Mesenteric fat pad (tissue), 1 donor: ENCODE data around the gene SRGAP1. TPM values are rescaled to one million over a fixed set of nuclear protein-coding genes. Genes with fewer than 3 reads are reported as not detected.
"Not testable (repeated sequence)": the region's sequence is repeated elsewhere in the genome, so short reads cannot be mapped to it uniquely, and the experiment has no call there.

Experiments used
- DNase-seq: peaks from one replicate; pipeline ENCODE4 v3.0.0-alpha.2; 2020; ENCODE audit warnings: low spot score
- total RNA-seq: library from RNA; stranded (reverse); fragmentation: NEBNext Ultra II Directional; extraction: Animal tissue kit (Norgen Biotek cat#: 25700); gene quantifications from one replicate; pipeline ENCODE4 v1.2.1, GENCODE V29; 2021
- donor health status: DM: yes; HTN: yes; CAD: no.

SRGAP1 gene
- total RNA-seq, 1 donor from 2014 or later: 20.5 TPM

- no peak for DNase-seq
Observed at GRCh38 chr12:64109706-64110105, 265.2 kb downstream of the SRGAP1 start.

- no peak for DNase-seq
Observed at GRCh38 chr12:64110864-64111263, 266.4 kb downstream of the SRGAP1 start.

GRCh38 chr12:64116969-64117368 lies 272.5 kb downstream of the SRGAP1 start:
- DNase-seq: no peak

- DNase-seq: no peak
Observed at GRCh38 chr12:64120568-64120967, 276.1 kb downstream of the SRGAP1 start.

- not testable (repeated sequence) for DNase-seq
Observed at GRCh38 chr12:64121086-64121485, 276.6 kb downstream of the SRGAP1 start.

- no peak for DNase-seq
Observed at GRCh38 chr12:64122154-64122553, 277.7 kb downstream of the SRGAP1 start.

GRCh38 chr12:64122995-64123394 lies 278.5 kb downstream of the SRGAP1 start:
- DNase-seq: no peak

GRCh38 chr12:64123448-64123847 lies 278.9 kb downstream of the SRGAP1 start:
- DNase-seq: no peak

GRCh38 chr12:64124511-64125197 lies 280.2 kb downstream of the SRGAP1 start:
- DNase-seq: no peak

- DNase-seq: no peak
Observed at GRCh38 chr12:64125913-64126312, 281.4 kb downstream of the SRGAP1 start.

GRCh38 chr12:64127811-64128210 lies 283.3 kb downstream of the SRGAP1 start:
- DNase-seq: no peak

GRCh38 chr12:64128366-64128765 lies 283.9 kb downstream of the SRGAP1 start:
- DNase-seq: no peak

- not testable (repeated sequence) for DNase-seq
Observed at GRCh38 chr12:64130476-64130875, 286.0 kb downstream of the SRGAP1 start.

- not testable (repeated sequence) for DNase-seq
Observed at GRCh38 chr12:64131456-64131855, 287.0 kb downstream of the SRGAP1 start.

GRCh38 chr12:64132672-64133071 lies 288.2 kb downstream of the SRGAP1 start:
- not testable (repeated sequence) for DNase-seq

- no peak for DNase-seq
Observed at GRCh38 chr12:64137117-64137516, 292.6 kb downstream of the SRGAP1 start.

GRCh38 chr12:64139021-64139420 lies 294.5 kb downstream of the SRGAP1 start:
- DNase-seq: no peak

GRCh38 chr12:64142382-64142781 lies 297.9 kb downstream of the SRGAP1 start:
- DNase-seq: no peak

GRCh38 chr12:64142784-64143183 lies 298.3 kb downstream of the SRGAP1 start:
- no peak for DNase-seq

GRCh38 chr12:64145226-64145625 lies 300.7 kb downstream of the SRGAP1 start:
- DNase-seq: no peak

GRCh38 chr12:64147011-64147631 lies 302.6 kb downstream of the SRGAP1 start:
- no peak for DNase-seq

GRCh38 chr12:64147875-64148274 lies 303.4 kb downstream of the SRGAP1 start:
- DNase-seq: no peak

GRCh38 chr12:64154677-64155076 lies 310.2 kb downstream of the SRGAP1 start:
- no peak for DNase-seq
